ENCODE data around the gene KRT8. TPM values are rescaled to one million over a fixed set of nuclear protein-coding genes. Genes with fewer than 3 reads are reported as not detected.

The KRT8 gene
- total RNA-seq, 1 donor from 2014 or later, result 11.9 TPM

- DNase-seq, result no peak
These were observed 21.1 kb upstream of the KRT8 start for GRCh38 chr12:52925717-52926595.

DNA sequence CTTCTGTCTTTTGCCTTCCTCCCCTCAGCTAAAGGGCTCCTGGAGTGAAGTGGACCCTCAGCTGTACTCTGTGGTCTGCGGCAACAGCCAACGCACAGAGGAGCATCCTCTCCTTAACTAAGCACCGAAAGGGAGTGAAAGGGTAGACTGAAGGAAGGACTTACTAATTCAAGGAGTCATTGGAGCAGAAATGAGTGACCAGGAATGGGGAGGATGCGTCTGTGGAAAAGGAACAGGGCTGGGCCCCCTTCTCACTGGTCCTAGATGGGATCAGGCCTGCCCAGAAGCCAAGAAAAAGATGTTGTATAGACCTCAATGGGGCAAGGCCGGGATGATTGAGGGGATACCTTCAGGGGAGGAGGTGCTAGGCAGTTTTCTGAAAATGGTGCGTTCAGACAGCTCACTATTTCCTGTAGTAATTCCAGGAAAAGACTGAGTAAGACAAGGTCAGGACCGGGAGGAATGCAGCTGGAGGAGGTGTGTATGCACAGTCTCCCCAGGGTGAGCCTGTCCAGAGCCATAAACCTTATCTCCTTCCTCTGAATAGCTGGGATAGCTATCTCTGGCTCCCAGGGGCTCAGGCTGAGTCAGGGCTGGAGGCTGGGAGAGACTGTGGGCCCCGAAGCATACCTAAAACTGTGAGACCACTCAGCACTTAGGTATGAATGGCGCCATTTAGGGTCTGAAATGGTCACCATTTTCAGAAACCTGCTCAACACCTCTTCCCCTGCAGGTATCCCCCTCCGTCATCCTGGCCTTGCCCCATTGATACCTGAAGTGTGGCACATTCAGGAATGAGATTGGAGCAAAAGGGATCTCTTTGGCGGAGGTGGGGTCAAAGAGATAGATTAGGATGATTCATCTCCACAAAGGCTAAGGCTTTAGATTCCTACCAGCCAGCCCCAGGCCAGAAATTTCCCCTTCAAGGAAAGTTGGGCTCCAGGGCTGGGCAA, 20.2 kb upstream of the KRT8 start:
- DNase-seq, result peak; percentile 82

- no peak for DNase-seq
These were observed 16.8 kb upstream of the KRT8 start for GRCh38 chr12:52921488-52922165.

DNA sequence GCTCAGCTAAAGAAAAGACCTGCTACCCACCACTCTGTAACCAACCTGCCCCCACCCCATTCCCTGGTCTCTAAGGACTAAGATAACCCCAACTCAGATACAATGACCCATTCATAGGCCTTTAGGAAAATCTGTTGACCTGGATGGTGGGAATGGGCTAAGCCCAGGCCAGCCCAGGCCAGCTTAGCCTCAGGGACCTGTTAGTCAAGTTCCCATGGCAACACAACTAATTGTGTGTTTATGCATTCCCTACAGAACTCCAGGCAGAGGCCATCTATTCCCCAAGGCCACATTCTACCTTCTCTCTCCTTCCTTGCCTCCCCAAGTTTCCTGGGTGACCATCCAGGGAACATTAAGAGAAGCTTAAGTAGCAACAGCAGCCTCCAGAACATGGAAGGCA, 16.1 kb upstream of the KRT8 start:
- DNase-seq, result no peak

DNA sequence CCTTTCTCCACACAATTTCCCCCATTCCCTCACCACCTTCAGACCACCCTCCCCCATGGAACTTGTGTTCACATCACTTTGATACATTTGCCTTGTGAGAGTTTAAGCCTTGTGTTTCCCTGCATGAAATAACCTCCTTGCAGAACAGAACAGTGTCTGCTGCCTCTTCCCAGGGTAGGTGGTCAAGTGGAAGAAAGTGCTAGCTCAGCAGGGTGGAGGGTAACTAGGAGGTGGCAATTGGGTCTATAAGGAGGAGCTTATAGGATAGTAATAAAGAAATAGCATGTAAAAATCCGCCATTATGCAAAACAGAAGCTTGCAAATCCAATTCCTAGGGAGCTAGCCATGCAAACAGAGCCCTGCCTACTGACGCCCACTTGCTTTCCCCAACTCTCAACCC, 13.9 kb upstream of the KRT8 start:
- no peak for DNase-seq

GRCh38 chr12:52918351-52918750, 13.5 kb upstream of the KRT8 start:
- no peak for DNase-seq

- DNase-seq, result no peak
These were observed 12.9 kb upstream of the KRT8 start for GRCh38 chr12:52917800-52918199.

DNA sequence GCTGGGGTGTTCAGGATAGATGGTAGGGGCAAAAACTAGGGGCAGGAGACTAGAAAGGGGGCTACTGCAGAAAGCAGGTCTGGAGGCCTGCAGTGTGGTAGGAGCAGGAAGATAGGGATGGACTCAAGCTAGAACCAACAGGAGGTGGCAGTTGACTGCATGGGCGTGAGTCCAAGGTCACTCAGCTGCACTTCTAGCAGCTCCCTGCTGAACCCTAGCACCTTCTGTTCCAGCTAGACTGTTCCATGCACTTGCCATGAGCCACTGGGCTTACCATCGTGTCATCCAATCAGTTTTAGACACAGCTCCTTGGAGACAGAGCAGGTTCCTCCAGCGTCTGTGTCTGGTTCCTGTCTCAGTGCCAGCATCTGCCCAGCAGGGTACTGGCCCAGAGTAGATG, 11.3 kb upstream of the KRT8 start:
- DNase-seq, result no peak

- no peak for DNase-seq
These were observed 10.8 kb upstream of the KRT8 start for GRCh38 chr12:52915637-52916036.

GRCh38 chr12:52914576-52915121, 9.8 kb upstream of the KRT8 start:
- no peak for DNase-seq

DNA sequence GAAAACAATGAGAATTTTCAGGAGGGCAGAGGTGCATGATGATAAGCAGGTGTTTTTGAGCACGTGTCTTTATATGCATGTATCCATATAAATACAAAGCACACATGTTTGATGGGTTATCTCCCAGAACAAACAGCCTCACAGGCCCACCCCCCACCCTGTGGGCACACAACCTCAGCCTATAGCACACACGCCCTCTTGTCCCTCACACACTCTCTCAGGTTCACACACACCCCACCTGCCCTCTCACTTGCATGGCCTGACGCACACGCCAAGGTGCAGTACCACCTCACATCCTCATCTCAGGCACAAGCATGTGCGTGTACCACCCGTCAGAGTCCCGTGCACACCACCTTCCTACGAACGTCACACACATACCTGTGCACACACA, 8.6 kb upstream of the KRT8 start:
- DNase-seq, result no peak

GRCh38 chr12:52912711-52913430, 8.0 kb upstream of the KRT8 start:
- no peak for DNase-seq

- peak; percentile 35 for DNase-seq
These were observed 5.5 kb upstream of the KRT8 start for GRCh38 chr12:52910248-52910883.

DNA sequence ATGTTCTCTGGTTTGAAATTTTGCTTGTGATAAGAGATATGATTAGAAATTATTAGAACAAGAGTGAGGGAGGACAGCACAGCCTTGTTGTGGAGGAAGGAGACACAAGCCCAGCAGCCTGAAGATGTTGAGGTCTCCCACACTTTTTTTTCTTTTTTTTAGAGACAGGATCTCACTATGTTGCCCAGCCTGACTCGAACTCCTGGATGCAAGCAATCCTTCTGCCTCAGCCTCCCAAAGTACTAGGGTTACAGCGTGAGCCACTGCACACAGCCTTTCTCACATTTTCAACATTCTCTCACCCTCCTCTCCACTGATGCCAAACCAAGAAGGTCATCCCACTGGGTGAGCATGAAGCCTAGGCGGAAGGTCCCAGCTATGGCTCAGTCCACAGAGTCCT, 4.9 kb upstream of the KRT8 start:
- DNase-seq, result no peak

GRCh38 chr12:52909331-52909730, 4.5 kb upstream of the KRT8 start:
- DNase-seq, result no peak

DNA sequence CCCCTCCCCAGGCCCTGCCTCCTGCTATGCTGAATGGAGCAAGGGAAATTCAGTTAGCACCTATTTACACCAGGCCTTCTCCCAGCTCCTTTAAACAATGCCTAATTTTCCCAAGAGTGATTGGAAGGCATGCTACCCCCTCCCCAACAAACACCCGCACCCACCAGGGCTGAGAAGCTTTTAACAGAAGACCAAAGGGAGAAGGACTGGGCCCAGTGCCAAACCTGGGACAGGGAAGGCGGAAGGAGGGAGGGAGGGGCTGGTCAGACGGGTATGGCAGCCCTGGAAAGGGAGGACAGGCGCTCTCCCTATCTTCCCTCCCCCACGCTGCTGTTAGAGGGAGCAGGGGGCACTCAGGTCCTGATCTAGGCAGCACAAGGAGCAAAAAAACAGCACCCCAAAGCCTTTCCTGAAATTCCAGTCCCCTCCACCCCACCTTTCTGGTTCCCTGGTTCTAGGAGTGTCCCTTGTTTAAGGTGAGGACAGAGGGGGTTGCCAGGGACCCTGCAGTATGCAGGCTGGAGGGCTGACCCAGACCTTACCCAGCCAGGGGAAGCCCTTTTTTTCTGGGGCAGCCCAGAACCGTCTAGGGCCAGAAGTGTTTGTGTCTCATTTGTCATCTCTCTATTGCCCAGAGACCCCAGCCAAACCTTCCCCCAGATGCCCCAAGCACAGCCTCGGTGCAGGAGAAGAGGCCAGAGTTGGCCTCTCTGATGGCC, 2.4 kb upstream of the KRT8 start:
- peak; percentile 49 for DNase-seq

DNA sequence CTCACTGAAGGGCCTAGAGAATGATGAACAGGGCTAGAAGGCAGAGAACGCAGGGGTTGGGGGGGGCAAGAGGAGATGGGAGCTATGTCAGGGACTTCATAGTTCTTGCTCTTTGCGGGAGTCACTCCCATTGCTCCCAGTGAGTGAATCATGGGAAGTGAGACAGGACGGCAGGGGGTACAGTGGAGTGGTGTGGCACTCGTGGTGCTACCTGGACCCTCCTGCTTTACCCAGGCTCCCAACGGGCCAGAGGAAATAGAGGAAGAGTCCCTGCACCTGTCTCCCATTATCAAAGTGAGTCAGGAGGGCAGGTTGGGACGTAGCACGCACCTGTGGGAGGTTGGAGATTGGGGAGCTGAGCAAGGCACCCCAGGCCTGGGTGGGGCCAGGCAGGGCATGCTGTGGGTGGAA, 1.3 kb upstream of the KRT8 start:
- DNase-seq, result no peak

DNA sequence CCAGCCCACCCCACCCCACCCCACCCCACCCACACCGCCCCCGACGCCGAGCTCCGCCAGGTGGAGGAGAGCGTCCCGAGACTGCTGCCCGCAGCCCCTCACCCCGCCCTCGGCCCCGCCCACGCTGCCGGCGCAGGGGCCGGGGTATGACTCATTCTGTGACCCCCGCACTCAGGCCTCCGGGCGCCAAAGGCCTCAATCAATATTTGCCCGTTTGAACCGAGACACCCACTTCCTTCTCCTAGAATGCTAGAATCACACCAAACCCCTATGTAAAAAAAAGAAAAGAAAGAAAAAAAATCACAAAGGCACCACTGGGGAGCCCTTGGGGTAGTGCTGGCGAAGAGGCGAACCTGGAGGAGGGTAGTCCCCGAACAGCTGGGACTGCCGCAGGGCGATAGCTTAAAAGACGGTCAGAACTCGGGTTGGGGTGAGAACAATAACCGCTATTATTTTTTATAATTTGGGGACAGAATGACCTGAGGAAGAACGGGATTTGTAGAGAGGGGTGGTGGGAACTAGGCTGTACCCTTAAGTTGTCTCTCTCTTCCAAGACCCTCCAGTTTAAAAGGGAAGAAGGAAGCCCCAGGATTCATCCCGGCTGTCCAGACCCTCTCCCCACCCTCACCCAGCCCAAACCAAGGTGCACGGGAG, 894 bp downstream of the KRT8 start:
- DNase-seq, result peak; percentile 64

- DNase-seq, result peak; percentile 89
These were observed 1.5 kb downstream of the KRT8 start for GRCh38 chr12:52903285-52903854.

All from dermis blood vessel endothelial cell (primary cell).